Measurements from ENCODE around the gene GPRC5C. TPM values are rescaled to one million over a fixed set of nuclear protein-coding genes. Genes with fewer than 3 reads are reported as not detected.

The GPRC5C gene, protein sequence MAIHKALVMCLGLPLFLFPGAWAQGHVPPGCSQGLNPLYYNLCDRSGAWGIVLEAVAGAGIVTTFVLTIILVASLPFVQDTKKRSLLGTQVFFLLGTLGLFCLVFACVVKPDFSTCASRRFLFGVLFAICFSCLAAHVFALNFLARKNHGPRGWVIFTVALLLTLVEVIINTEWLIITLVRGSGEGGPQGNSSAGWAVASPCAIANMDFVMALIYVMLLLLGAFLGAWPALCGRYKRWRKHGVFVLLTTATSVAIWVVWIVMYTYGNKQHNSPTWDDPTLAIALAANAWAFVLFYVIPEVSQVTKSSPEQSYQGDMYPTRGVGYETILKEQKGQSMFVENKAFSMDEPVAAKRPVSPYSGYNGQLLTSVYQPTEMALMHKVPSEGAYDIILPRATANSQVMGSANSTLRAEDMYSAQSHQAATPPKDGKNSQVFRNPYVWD
- total RNA-seq (ENCODE audit: unreplicated experiment): 93.3 TPM
- long read RNA-seq, transcript GPRC5C-202 (4 exons, 2,988 nt): major isoform, 36 of 50 reads
- long read RNA-seq, partial matches to known transcripts: 11 of 50 reads
- long read RNA-seq, other reads (novel, unspliced or antisense): 2 of 50 reads

DNA sequence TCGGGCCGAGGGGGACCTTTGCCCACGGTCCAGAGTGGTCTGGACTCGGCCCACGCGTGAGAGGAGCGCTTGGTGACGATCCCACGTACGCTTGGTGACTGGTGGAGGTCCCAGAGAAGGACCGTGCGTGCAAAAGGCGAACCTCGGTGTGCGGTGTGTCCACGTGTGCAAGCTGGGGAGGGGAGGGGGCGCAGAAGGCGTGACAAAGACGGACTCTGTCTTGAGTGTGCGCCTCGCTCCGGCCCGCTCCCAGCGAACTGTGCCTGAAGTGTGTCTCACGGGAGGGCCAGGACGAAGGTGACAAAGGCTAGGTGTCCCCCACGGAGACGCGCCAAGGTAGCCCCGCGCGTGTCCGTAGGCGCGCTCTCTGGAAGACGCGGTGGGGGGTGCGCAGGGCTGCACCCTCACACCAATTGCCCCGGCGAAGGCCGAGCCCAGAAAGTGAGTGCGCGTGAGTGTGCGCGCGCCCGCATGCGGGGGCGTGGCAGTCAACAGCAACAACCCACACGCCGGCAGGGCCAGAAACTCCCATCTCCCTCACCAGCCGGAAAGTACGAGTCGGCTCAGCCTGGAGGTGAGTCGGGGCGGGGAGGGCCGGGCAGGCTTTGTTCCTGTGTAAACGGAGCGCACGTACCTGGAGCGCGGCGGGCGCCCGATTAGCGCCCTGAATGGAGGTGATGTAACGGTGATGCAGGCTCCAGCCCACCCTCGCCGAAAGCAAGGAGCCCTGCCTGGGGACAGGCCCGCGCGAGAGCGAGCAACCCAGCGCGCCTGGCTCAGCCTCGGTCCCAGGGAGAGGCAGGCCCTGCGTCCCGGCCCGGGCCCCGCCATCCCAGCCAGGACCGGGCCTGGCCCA is at the start of gene GPRC5C:
Gene GPRC5C (plus strand): TSS at position 521 of the 856 bp plus-strand sequence. CDS start 7,689 bp downstream, outside the sequence.
- H3K4me1 Mint-ChIP-seq (ENCODE audit: low read depth, unreplicated experiment): peaks cover 29% of the 10 kb centered on the region
- peaks cover 10% of the 10 kb centered on the region for H3K27me3 Mint-ChIP-seq (ENCODE audit: unreplicated experiment)
- H3K36me3 Mint-ChIP-seq (ENCODE audit: unreplicated experiment): no peaks in the 10 kb centered on the region
- peak; percentile 67 for DNase-seq
- peak within 1 kb of the TSS; percentile 93 for H3K4me3 Mint-ChIP-seq (ENCODE audit: unreplicated experiment)
- peak within 1 kb of the TSS; percentile 92 for H3K27ac Mint-ChIP-seq (ENCODE audit: unreplicated experiment)
- peaks cover 9% of the 10 kb centered on the region for H3K9me3 Mint-ChIP-seq (ENCODE audit: unreplicated experiment)
- TF ChIP-seq, protein P1, sequence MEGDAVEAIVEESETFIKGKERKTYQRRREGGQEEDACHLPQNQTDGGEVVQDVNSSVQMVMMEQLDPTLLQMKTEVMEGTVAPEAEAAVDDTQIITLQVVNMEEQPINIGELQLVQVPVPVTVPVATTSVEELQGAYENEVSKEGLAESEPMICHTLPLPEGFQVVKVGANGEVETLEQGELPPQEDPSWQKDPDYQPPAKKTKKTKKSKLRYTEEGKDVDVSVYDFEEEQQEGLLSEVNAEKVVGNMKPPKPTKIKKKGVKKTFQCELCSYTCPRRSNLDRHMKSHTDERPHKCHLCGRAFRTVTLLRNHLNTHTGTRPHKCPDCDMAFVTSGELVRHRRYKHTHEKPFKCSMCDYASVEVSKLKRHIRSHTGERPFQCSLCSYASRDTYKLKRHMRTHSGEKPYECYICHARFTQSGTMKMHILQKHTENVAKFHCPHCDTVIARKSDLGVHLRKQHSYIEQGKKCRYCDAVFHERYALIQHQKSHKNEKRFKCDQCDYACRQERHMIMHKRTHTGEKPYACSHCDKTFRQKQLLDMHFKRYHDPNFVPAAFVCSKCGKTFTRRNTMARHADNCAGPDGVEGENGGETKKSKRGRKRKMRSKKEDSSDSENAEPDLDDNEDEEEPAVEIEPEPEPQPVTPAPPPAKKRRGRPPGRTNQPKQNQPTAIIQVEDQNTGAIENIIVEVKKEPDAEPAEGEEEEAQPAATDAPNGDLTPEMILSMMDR (IDR thresholded peaks at IDR 0.05; ENCODE audit: partially characterized antibody, unreplicated experiment): no peak

DNA sequence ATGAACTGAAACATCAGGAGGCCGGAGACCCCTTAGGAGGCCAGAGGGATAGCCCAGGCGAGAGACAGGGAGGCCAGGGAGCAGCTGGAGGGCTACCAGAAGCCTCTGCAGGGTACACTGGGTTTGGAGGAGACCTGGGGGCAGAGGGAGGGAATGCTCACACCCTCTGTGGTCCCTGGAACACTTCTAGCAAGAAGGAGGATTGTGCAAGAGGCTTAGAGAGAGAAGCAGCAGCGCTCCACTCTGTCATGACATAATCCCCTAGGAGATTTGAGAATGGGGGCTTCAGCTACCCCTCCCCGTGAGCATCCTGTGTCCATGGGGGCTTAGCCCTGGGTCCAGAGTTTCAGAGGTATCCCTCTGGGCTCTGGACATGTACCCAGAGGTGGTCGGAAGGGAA is 48.7 kb upstream of the GPRC5C start:
- TF ChIP-seq, protein P1 (IDR thresholded peaks at IDR 0.05; ENCODE audit: partially characterized antibody, unreplicated experiment): no peak
- Mint-ChIP-seq H3K27ac (ENCODE audit: unreplicated experiment) (no peak overlapping the region), H3K4me1 (ENCODE audit: low read depth, unreplicated experiment) (peaks cover 12% of the 10 kb centered on the region), H3K27me3 (ENCODE audit: unreplicated experiment) (peaks cover 2% of the 10 kb centered on the region), H3K4me3 (ENCODE audit: unreplicated experiment) (no peak overlapping the region), H3K9me3 (ENCODE audit: unreplicated experiment) (peaks cover 4% of the 10 kb centered on the region), H3K36me3 (ENCODE audit: unreplicated experiment) (no peaks in the 10 kb centered on the region)
- no peak for DNase-seq

DNA sequence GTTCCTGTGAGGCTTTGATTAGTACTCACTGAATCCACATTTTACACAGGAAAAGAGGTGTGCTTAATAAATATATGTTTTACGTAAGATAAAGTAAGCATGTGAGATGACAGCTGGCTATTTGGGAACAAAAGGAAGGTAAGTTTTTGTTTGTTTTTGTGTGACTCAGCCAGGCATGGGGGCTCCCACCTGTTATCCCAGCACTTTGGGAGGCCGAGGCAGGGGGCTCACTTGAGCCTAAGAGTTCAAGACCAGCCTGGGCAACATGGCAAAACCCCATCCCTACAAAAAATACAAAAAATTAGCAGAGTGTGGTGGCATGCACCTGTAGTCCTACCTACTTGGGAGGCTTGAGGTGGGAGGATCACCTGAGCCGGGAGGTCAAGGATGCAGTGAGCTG is 46.7 kb upstream of the GPRC5C start:
- H3K9me3 Mint-ChIP-seq (ENCODE audit: unreplicated experiment): peaks cover 11% of the 10 kb centered on the region
- H3K4me3 Mint-ChIP-seq (ENCODE audit: unreplicated experiment): no peak overlapping the region
- DNase-seq: no peak
- TF ChIP-seq, protein P1 (IDR thresholded peaks at IDR 0.05; ENCODE audit: partially characterized antibody, unreplicated experiment): no peak
- H3K27me3 Mint-ChIP-seq (ENCODE audit: unreplicated experiment): peaks cover 2% of the 10 kb centered on the region
- H3K27ac Mint-ChIP-seq (ENCODE audit: unreplicated experiment): no peak overlapping the region
- H3K4me1 Mint-ChIP-seq (ENCODE audit: low read depth, unreplicated experiment): peaks cover 10% of the 10 kb centered on the region
- no peaks in the 10 kb centered on the region for H3K36me3 Mint-ChIP-seq (ENCODE audit: unreplicated experiment)

DNA sequence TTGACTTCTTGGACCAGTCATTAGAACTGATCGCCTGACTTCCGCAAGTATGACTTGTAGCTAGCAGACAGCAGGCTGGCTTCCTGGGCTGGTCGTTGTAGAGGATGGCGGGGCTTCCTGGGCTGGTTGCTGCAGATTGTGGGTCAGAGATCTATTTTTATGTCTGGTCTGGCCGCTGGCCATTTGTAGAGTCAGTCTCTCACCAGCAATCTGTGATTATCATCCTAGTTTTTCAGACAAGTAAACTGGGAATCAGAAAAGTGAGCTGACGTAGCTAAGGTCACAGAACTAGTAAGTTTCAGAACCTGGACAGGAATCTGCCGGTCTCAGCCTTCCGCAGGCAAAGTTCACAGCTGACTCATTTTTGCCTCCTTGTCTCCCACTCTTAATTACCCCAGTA is 45.5 kb upstream of the GPRC5C start:
- no peak overlapping the region for H3K4me3 Mint-ChIP-seq (ENCODE audit: unreplicated experiment)

More for the DNA sequence above, 45.5 kb upstream of the GPRC5C start:
- DNase-seq: no peak
- TF ChIP-seq, protein P1 (IDR thresholded peaks at IDR 0.05; ENCODE audit: partially characterized antibody, unreplicated experiment): no peak
- Mint-ChIP-seq H3K9me3 (ENCODE audit: unreplicated experiment) (peaks cover 15% of the 10 kb centered on the region), H3K36me3 (ENCODE audit: unreplicated experiment) (no peaks in the 10 kb centered on the region), H3K27me3 (ENCODE audit: unreplicated experiment) (peaks cover 2% of the 10 kb centered on the region), H3K4me1 (ENCODE audit: low read depth, unreplicated experiment) (peaks cover 4% of the 10 kb centered on the region), H3K27ac (ENCODE audit: unreplicated experiment) (no peak overlapping the region)

Measured in glutamatergic neuron (in vitro differentiated cells).